Activated CD4-positive, alpha-beta T cell treated with anti-CD3 and anti-CD28 coated beads for 36 hours (primary cell): ENCODE data around the gene SUCLG1. TPM values are rescaled to one million over a fixed set of nuclear protein-coding genes. Genes with fewer than 3 reads are reported as not detected.

Source experiments
- ATAC-seq: fragments of 200-7000 bp; cut with Tn5 transposase; one replicate; pipeline ENCODE4 v1.10.0; 2021; ENCODE audit warnings: mild to moderate bottlenecking, moderate library complexity
- CTCF ChIA-PET: fragments of 350-600 bp; sonication (Branson Sonifier 250); formaldehyde crosslinking; loops from one replicate; lab custom pipeline; 2021; ENCODE audit warnings: antibody characterized with exemption; lab: Charles Lee
- POLR2A ChIA-PET: fragments of 350-600 bp; sonication (Branson Sonifier 250); formaldehyde crosslinking; loops from one replicate; lab custom pipeline; 2021; ENCODE audit warnings: antibody characterized with exemption, inconsistent platforms; lab: Charles Lee
- DNase-seq: peaks from one replicate; pipeline ENCODE4 v3.0.0-alpha.2; 2020
- H3K27ac Mint-ChIP-seq: one replicate; pipeline ENCODE4 v1.8.0; 2021; ENCODE audit warnings: mixed read lengths
- H3K27me3 Mint-ChIP-seq: one replicate; pipeline ENCODE4 v1.8.0; 2021; ENCODE audit warnings: mixed read lengths
- H3K36me3 Mint-ChIP-seq: one replicate; pipeline ENCODE4 v1.8.0; 2021; ENCODE audit warnings: low read depth, mixed read lengths
- H3K4me1 Mint-ChIP-seq: one replicate; pipeline ENCODE4 v1.8.0; 2021; ENCODE audit warnings: mixed read lengths
- H3K4me3 Mint-ChIP-seq: one replicate; pipeline ENCODE4 v1.8.0; 2021; ENCODE audit warnings: mild to moderate bottlenecking, moderate library complexity, mixed read lengths
- H3K9me3 Mint-ChIP-seq: one replicate; pipeline ENCODE4 v1.8.0; 2021; ENCODE audit warnings: low read depth, mixed read lengths
- intact Hi-C, 2 experiments: fragments of 100-400 bp; cut with DNase I in 1 of 2; cut with micrococcal nuclease in 1 of 2; formaldehyde crosslinking; loops; one replicate each; pipeline versions ENCODE4 v1.14.2 to v1.15.1; 2022 to 2024; cut with DNase I, micrococcal nuclease
- total RNA-seq, 2 experiments: library from RNA; stranded (reverse); gene quantifications; one replicate each; pipeline ENCODE4 v1.2.3, GENCODE V29; 2021

The SUCLG1 gene
- 10 to 100 TPM; 60.7 to 68.9 TPM for total RNA-seq

GRCh38 chr2:84459018-84459943 is at the start of gene SUCLG1:
Gene SUCLG1 (minus strand): TSS chr2:84459280. CDS start chr2:84459269, 11 bp downstream.
- peaks cover 2% of the 10 kb centered on the region for H3K36me3 Mint-ChIP-seq
- H3K27ac Mint-ChIP-seq, result peak within 1 kb of the TSS; percentile 98
- ATAC-seq (peak; percentile 93), DNase-seq (peak; percentile 92)
- CTCF ChIA-PET, result interaction anchor here (0.7 to 1.3 kb wide), 5 partner anchors 10 to 467 kb away, joined by 3 to 4 read pairs (median 3); no protein-coding TSS in a partner anchor
- intact Hi-C loops, result loop anchor here in 1 of 2 experiments (1.0 to 5.0 kb wide), 5 partner anchors 57 to 958 kb away; partner anchors contain the start of genes DNAH6, SH2D6 and TMSB10
- no peaks in the 10 kb centered on the region for H3K27me3 Mint-ChIP-seq
- H3K4me3 Mint-ChIP-seq, result peak within 1 kb of the TSS; percentile 94
- H3K4me1 Mint-ChIP-seq, result peaks cover 34% of the 10 kb centered on the region
- no peaks in the 10 kb centered on the region for H3K9me3 Mint-ChIP-seq
- POLR2A ChIA-PET, result interaction anchor here (1.3 kb wide), 1 partner anchor 487 kb away, joined by 3 read pairs; no protein-coding TSS in a partner anchor

GRCh38 chr2:84498150-84498799 is 39.2 kb upstream of the SUCLG1 start:
- Mint-ChIP-seq H3K9me3 (peaks cover 1% of the 10 kb centered on the region), H3K4me1 (peaks cover 20% of the 10 kb centered on the region), H3K27me3 (no peaks in the 10 kb centered on the region), H3K4me3 (no peak overlapping the region), H3K36me3 (peaks cover 1% of the 10 kb centered on the region), H3K27ac (no peak overlapping the region)
- intact Hi-C loops, result loop anchor here (2.0 to 10.0 kb wide), 4 partner anchors 19 to 787 kb away; partner anchors contain the start of gene DNAH6 (in 1 of the 2)
- peak; percentile 83 for ATAC-seq
- CTCF ChIA-PET, result interaction anchor here (0.6 to 1.8 kb wide), 5 partner anchors 39 to 800 kb away, joined by 3 to 9 read pairs (median 5); partner anchors contain the start of gene TRABD2A
- POLR2A ChIA-PET, result no interaction called here
- DNase-seq, result no peak

GRCh38 chr2:84497285-84497684 is 38.2 kb upstream of the SUCLG1 start:
- H3K4me3 Mint-ChIP-seq, result no peak overlapping the region
- H3K27me3 Mint-ChIP-seq, result no peaks in the 10 kb centered on the region
- H3K9me3 Mint-ChIP-seq, result peaks cover 1% of the 10 kb centered on the region
- ATAC-seq, result no peak
- H3K4me1 Mint-ChIP-seq, result peaks cover 20% of the 10 kb centered on the region
- peaks cover 1% of the 10 kb centered on the region for H3K36me3 Mint-ChIP-seq
- intact Hi-C loops, result loop anchor here (5.0 to 10.0 kb wide), 3 partner anchors 150 to 788 kb away; no protein-coding TSS in a partner anchor
- no peak overlapping the region for H3K27ac Mint-ChIP-seq
- CTCF ChIA-PET, result interaction anchor here (0.6 to 1.8 kb wide), 10 partner anchors 11 to 801 kb away, joined by 3 to 9 read pairs (median 4); partner anchors contain the start of gene TRABD2A
- POLR2A ChIA-PET, result no interaction called here
- no peak for DNase-seq

GRCh38 chr2:84496386-84496785 is 37.3 kb upstream of the SUCLG1 start:
- DNase-seq, result no peak
- ChIA-PET CTCF (interaction anchor here (0.7 to 1.0 kb wide), 3 partner anchors 132 to 682 kb away, joined by 3 to 5 read pairs (median 4); no protein-coding TSS in a partner anchor), POLR2A (no interaction called here)
- H3K27me3 Mint-ChIP-seq, result no peaks in the 10 kb centered on the region
- no peaks in the 10 kb centered on the region for H3K36me3 Mint-ChIP-seq
- ATAC-seq, result no peak
- H3K4me1 Mint-ChIP-seq, result peaks cover 20% of the 10 kb centered on the region
- H3K4me3 Mint-ChIP-seq, result no peak overlapping the region
- no peaks in the 10 kb centered on the region for H3K9me3 Mint-ChIP-seq
- H3K27ac Mint-ChIP-seq, result no peak overlapping the region
- intact Hi-C loops, result loop anchor here (5.0 to 10.0 kb wide), 3 partner anchors 151 to 788 kb away; no protein-coding TSS in a partner anchor

GRCh38 chr2:84495539-84496146 is 36.6 kb upstream of the SUCLG1 start:
- ChIA-PET CTCF (interaction anchor here (0.8 to 1.0 kb wide), 2 partner anchors 133 to 430 kb away, joined by 3 to 4 read pairs; no protein-coding TSS in a partner anchor), POLR2A (no interaction called here)
- Mint-ChIP-seq H3K27ac (no peak overlapping the region), H3K36me3 (no peaks in the 10 kb centered on the region), H3K9me3 (no peaks in the 10 kb centered on the region), H3K4me1 (peaks cover 20% of the 10 kb centered on the region), H3K27me3 (no peaks in the 10 kb centered on the region), H3K4me3 (no peak overlapping the region)
- intact Hi-C loops, result loop anchor here (1.0 to 10.0 kb wide), 9 partner anchors 136 to 790 kb away; no protein-coding TSS in a partner anchor
- peak; percentile 29 for DNase-seq
- peak; percentile 88 for ATAC-seq

- no peak overlapping the region for H3K27ac Mint-ChIP-seq
- DNase-seq (no peak), ATAC-seq (no peak)
- CTCF ChIA-PET, result interaction anchor here (0.9 to 2.7 kb wide), 3 partner anchors 10 to 432 kb away, joined by 3 to 14 read pairs (median 3); no protein-coding TSS in a partner anchor
- peaks cover 20% of the 10 kb centered on the region for H3K4me1 Mint-ChIP-seq
- intact Hi-C loops, result loop anchor here in 1 of 2 experiments (10.0 kb wide), 1 partner anchor 791 kb away; no protein-coding TSS in a partner anchor
- POLR2A ChIA-PET, result no interaction called here
- no peak overlapping the region for H3K4me3 Mint-ChIP-seq
- H3K9me3 Mint-ChIP-seq, result no peaks in the 10 kb centered on the region
- H3K27me3 Mint-ChIP-seq, result no peaks in the 10 kb centered on the region
- no peaks in the 10 kb centered on the region for H3K36me3 Mint-ChIP-seq
These were observed 35.0 kb upstream of the SUCLG1 start for GRCh38 chr2:84494070-84494469.

GRCh38 chr2:84493514-84493913 is 34.4 kb upstream of the SUCLG1 start:
- DNase-seq, result no peak
- Mint-ChIP-seq H3K9me3 (no peaks in the 10 kb centered on the region), H3K4me1 (peaks cover 17% of the 10 kb centered on the region), H3K36me3 (no peaks in the 10 kb centered on the region), H3K4me3 (no peak overlapping the region), H3K27ac (no peak overlapping the region), H3K27me3 (no peaks in the 10 kb centered on the region)
- intact Hi-C loops, result loop anchor here in 1 of 2 experiments (10.0 kb wide), 1 partner anchor 791 kb away; no protein-coding TSS in a partner anchor
- ATAC-seq, result no peak
- ChIA-PET CTCF (interaction anchor here (1.0 to 2.7 kb wide), 4 partner anchors 10 to 433 kb away, joined by 3 to 14 read pairs (median 3); no protein-coding TSS in a partner anchor), POLR2A (no interaction called here)

GRCh38 chr2:84492571-84492970 is 33.5 kb upstream of the SUCLG1 start:
- no peak for ATAC-seq
- H3K36me3 Mint-ChIP-seq, result no peaks in the 10 kb centered on the region
- no peak for DNase-seq
- no peak overlapping the region for H3K27ac Mint-ChIP-seq
- CTCF ChIA-PET, result interaction anchor here (1.0 to 2.7 kb wide), 4 partner anchors 9 to 433 kb away, joined by 3 to 14 read pairs (median 3); no protein-coding TSS in a partner anchor
- peaks cover 8% of the 10 kb centered on the region for H3K4me1 Mint-ChIP-seq
- H3K27me3 Mint-ChIP-seq, result no peaks in the 10 kb centered on the region
- no peak overlapping the region for H3K4me3 Mint-ChIP-seq
- H3K9me3 Mint-ChIP-seq, result no peaks in the 10 kb centered on the region
- POLR2A ChIA-PET, result no interaction called here
- intact Hi-C loops, result loop anchor here in 1 of 2 experiments (10.0 kb wide), 1 partner anchor 792 kb away; no protein-coding TSS in a partner anchor

- Mint-ChIP-seq H3K27ac (no peak overlapping the region), H3K27me3 (no peaks in the 10 kb centered on the region), H3K36me3 (no peaks in the 10 kb centered on the region), H3K9me3 (no peaks in the 10 kb centered on the region), H3K4me3 (no peak overlapping the region), H3K4me1 (peaks cover 7% of the 10 kb centered on the region)
- DNase-seq (no peak), ATAC-seq (no peak)
- intact Hi-C loops, result loop anchor here in 1 of 2 experiments (10.0 kb wide), 1 partner anchor 793 kb away; no protein-coding TSS in a partner anchor
- POLR2A ChIA-PET, result no interaction called here
- CTCF ChIA-PET, result interaction anchor here (0.6 to 2.7 kb wide), 5 partner anchors 18 to 434 kb away, joined by 3 to 14 read pairs (median 3); no protein-coding TSS in a partner anchor
These were observed 32.7 kb upstream of the SUCLG1 start for GRCh38 chr2:84491741-84492140.

- Mint-ChIP-seq H3K4me3 (no peak overlapping the region), H3K27ac (no peak overlapping the region), H3K4me1 (peaks cover 7% of the 10 kb centered on the region), H3K27me3 (no peaks in the 10 kb centered on the region), H3K36me3 (no peaks in the 10 kb centered on the region), H3K9me3 (no peaks in the 10 kb centered on the region)
- CTCF ChIA-PET, result interaction anchor here (0.8 kb wide), 3 partner anchors 18 to 434 kb away, joined by 3 to 5 read pairs (median 3); no protein-coding TSS in a partner anchor
- DNase-seq (no peak), ATAC-seq (no peak)
- POLR2A ChIA-PET, result no interaction called here
- intact Hi-C loops, result loop anchor here in 1 of 2 experiments (10.0 kb wide), 1 partner anchor 794 kb away; no protein-coding TSS in a partner anchor
These were observed 32.2 kb upstream of the SUCLG1 start for GRCh38 chr2:84491256-84491655.
